Stomach (tissue), 9 donors: ENCODE measurements around the gene NEB. TPM values are rescaled to one million over a fixed set of nuclear protein-coding genes. Genes with fewer than 3 reads are reported as not detected.
"Not testable (repeated sequence)": the region's sequence is repeated elsewhere in the genome, so short reads cannot be mapped to it uniquely, and the experiment has no call there.

Source experiments
- DNase-seq, 2 donors: peaks; one replicate each; pipeline versions ENCODE4 v3.0.0 to v3.0.0-alpha.2; 2013 to 2019
- H3K27ac ChIP-seq, 5 donors: fragments of 200-600 bp in 4 of 5; sonication (generic) in 4 of 5; one replicate each; pipeline ENCODE4 v1.5.1; 2013 to 2019; ENCODE audit warnings: mild to moderate bottlenecking in 1 of 5, moderate library complexity in 1 of 5
- H3K27me3 ChIP-seq, 3 donors: fragments of 200-600 bp; sonication (generic); one replicate each; pipeline ENCODE4 v1.5.1; 2017 to 2019; ENCODE audit warnings: mixed run types in 1 of 3
- H3K36me3 ChIP-seq, 4 donors: fragments of 200-600 bp; sonication (generic); 1 replicate in 3 of 4; 2 replicates in 1 of 4; pipeline ENCODE4 v1.5.1; 2016 to 2019
- H3K4me1 ChIP-seq, 4 donors: fragments of 200-600 bp; sonication (generic); one replicate each; pipeline ENCODE4 v1.5.1; 2016 to 2019
- H3K4me3 ChIP-seq, 4 donors: fragments of 200-600 bp; sonication (generic) in 3 of 4; one replicate each; pipeline ENCODE4 v1.5.1; 2016 to 2019; ENCODE audit warnings: mild to moderate bottlenecking in 1 of 4
- H3K9me3 ChIP-seq, 4 donors: fragments of 200-600 bp; sonication (generic); one replicate each; pipeline ENCODE4 v1.5.1; 2016 to 2019
- CTCF ChIP-seq, 7 experiments: fragments of 450-650 bp in 4 of 7; fragments of 200-600 bp in 3 of 7; sonication (generic) in 3 of 7; IDR thresholded peaks; one replicate each; pipeline ENCODE4 v1.5.1; 2016 to 2019; ENCODE audit warnings: antibody characterized with exemption in 7 of 7, control low read depth in 2 of 7, mild to moderate bottlenecking in 1 of 7
- EP300 ChIP-seq: sonication (generic); formaldehyde crosslinking; IDR thresholded peaks from one replicate; pipeline ENCODE4 v1.6.1; 2017; ENCODE audit warnings: antibody characterized with exemption
- POLR2A ChIP-seq, 4 donors: fragments of 450-650 bp; IDR thresholded peaks; one replicate each; pipeline ENCODE4 v1.6.1; 2016; ENCODE audit warnings: antibody characterized with exemption in 4 of 4, control low read depth in 2 of 4, mild to moderate bottlenecking in 1 of 4, moderate library complexity in 1 of 4
- POLR2AphosphoS5 ChIP-seq, 3 donors: sonication (generic); formaldehyde crosslinking; IDR thresholded peaks; one replicate each; pipeline ENCODE4 v1.6.1; 2016; ENCODE audit warnings: antibody characterized with exemption in 3 of 3
- whole genome bisulfite sequencing, 5 donors: extraction: QIAGEN DNeasy Blood & Tissue Kit in 3 of 5; methylation state at CpG; one replicate each; pipeline versions ENCODE4 v1.1.5 to v1.1.7; 2013 to 2018; 5-methylcytosine and 5-hydroxymethylcytosine counted together
- intact Hi-C: fragments of 100-400 bp; cut with DNase I; formaldehyde crosslinking; loops from one replicate; pipeline ENCODE4 v1.15.1; 2023; ENCODE audit warnings: low total_unique reads
- polyA plus RNA-seq, 3 donors: library from polyadenylated mRNA; stranded (reverse); fragments of 200-250 nt; gene quantifications; one replicate each; pipeline ENCODE4 v1.2.3, GENCODE V29; 2013
- total RNA-seq, 5 donors: library from RNA; depleted of rRNA; stranded (reverse); fragments of >200 nt; gene quantifications; one replicate each; pipeline versions ENCODE4 v1.1.0 to v1.2.3, GENCODE V29; 2014 to 2016
- donor health status: healthy with polysubstance abuse.
- donor health status: Bipolar disorder and iron deficiency.
- donor health status: healthy.

The NEB gene
- total and polyA plus RNA-seq, 8 donors: 0.12 to 4.0 (median 1.0) TPM; not detected in 1

- H3K27ac ChIP-seq: no peak overlapping the region
- no peak for TF ChIP-seq EP300
- TF ChIP-seq POLR2AphosphoS5 (IDR thresholded peaks at IDR 0.05): no peak
- TF ChIP-seq CTCF (IDR thresholded peaks at IDR 0.05): no peak
- TF ChIP-seq POLR2A (IDR thresholded peaks at IDR 0.05): no peak
- H3K36me3 ChIP-seq: no peaks in the 10 kb centered on the region
- no peaks in the 10 kb centered on the region for H3K9me3 ChIP-seq
- DNase-seq: no peak
- no peaks in the 10 kb centered on the region for H3K4me1 ChIP-seq
- no peak overlapping the region for H3K4me3 ChIP-seq
- intact Hi-C loops: no loop called here
- WGBS, 5 donors: 64 to 79% (median 74%) methylated on average over 2 of the region's 2 CpGs
- H3K27me3 ChIP-seq: no peaks in the 10 kb centered on the region
Observed at GRCh38 chr2:151713291-151713903, 20.9 kb downstream of the NEB start.

- 79 to 95% (median 82%) methylated on average over 1 of the region's 1 CpG for WGBS, 5 donors
- DNase-seq: no peak
- intact Hi-C loops: no loop called here
- H3K27me3 ChIP-seq: no peaks in the 10 kb centered on the region
- H3K4me3 ChIP-seq: no peak overlapping the region
- H3K9me3 ChIP-seq: no peaks in the 10 kb centered on the region
- no peaks in the 10 kb centered on the region for H3K36me3 ChIP-seq
- H3K27ac ChIP-seq: no peak overlapping the region
- no peaks in the 10 kb centered on the region for H3K4me1 ChIP-seq
- TF ChIP-seq POLR2AphosphoS5 (IDR thresholded peaks at IDR 0.05) (no peak), EP300 (no peak), CTCF (IDR thresholded peaks at IDR 0.05) (no peak), POLR2A (IDR thresholded peaks at IDR 0.05) (no peak)
Observed at GRCh38 chr2:151711025-151711424, 23.3 kb downstream of the NEB start.

- no peaks in the 10 kb centered on the region for H3K36me3 ChIP-seq
- TF ChIP-seq CTCF (IDR thresholded peaks at IDR 0.05): no peak
- TF ChIP-seq EP300: no peak
- no peak for TF ChIP-seq POLR2AphosphoS5 (IDR thresholded peaks at IDR 0.05)
- TF ChIP-seq POLR2A (IDR thresholded peaks at IDR 0.05): no peak
- DNase-seq: no peak
- no peaks in the 10 kb centered on the region for H3K4me1 ChIP-seq
- H3K27me3 ChIP-seq: no peaks in the 10 kb centered on the region
- H3K27ac ChIP-seq: no peak overlapping the region
- intact Hi-C loops: no loop called here
- 79 to 87% (median 85%) methylated on average over 6 of the region's 6 CpGs for WGBS, 5 donors
- H3K4me3 ChIP-seq: no peak overlapping the region
- no peaks in the 10 kb centered on the region for H3K9me3 ChIP-seq
Observed at GRCh38 chr2:151708788-151709187, 25.5 kb downstream of the NEB start.

GRCh38 chr2:151707857-151708256 is 26.4 kb downstream of the NEB start:
- H3K4me3 ChIP-seq: no peak overlapping the region
- WGBS, 5 donors: 54 to 63% (median 57%) methylated on average over 4 of the region's 4 CpGs
- no peak overlapping the region for H3K27ac ChIP-seq
- no peaks in the 10 kb centered on the region for H3K9me3 ChIP-seq
- no peak for DNase-seq
- no peaks in the 10 kb centered on the region for H3K36me3 ChIP-seq
- no peak for TF ChIP-seq POLR2A (IDR thresholded peaks at IDR 0.05)
- no peak for TF ChIP-seq EP300
- no peak for TF ChIP-seq CTCF (IDR thresholded peaks at IDR 0.05)
- no peak for TF ChIP-seq POLR2AphosphoS5 (IDR thresholded peaks at IDR 0.05)
- no peaks in the 10 kb centered on the region for H3K27me3 ChIP-seq
- no peaks in the 10 kb centered on the region for H3K4me1 ChIP-seq
- intact Hi-C loops: no loop called here

GRCh38 chr2:151704480-151704961 is 29.8 kb downstream of the NEB start:
- H3K4me1 ChIP-seq, intact Hi-C loops: not testable (repeated sequence)

GRCh38 chr2:151698134-151698533 is 36.1 kb downstream of the NEB start:
- H3K36me3 ChIP-seq, H3K4me1 ChIP-seq, H3K4me3 ChIP-seq, intact Hi-C loops, H3K9me3 ChIP-seq, H3K27me3 ChIP-seq, H3K27ac ChIP-seq, DNase-seq: not testable (repeated sequence)

More at GRCh38 chr2:151704480-151704961, 29.8 kb downstream of the NEB start:
- not testable (repeated sequence) for DNase-seq, H3K9me3 ChIP-seq, H3K36me3 ChIP-seq, H3K27me3 ChIP-seq, H3K4me3 ChIP-seq, H3K27ac ChIP-seq
- WGBS, 5 donors: 87 to 98% (median 93%) methylated on average over 22 to 29 of the region's 29 CpGs
